Measurements from ENCODE around the gene EFCAB11.

- TF ChIP-seq CTCF (IDR thresholded peaks at IDR 0.05; ENCODE audit: poor library complexity) = no peak
- TF ChIP-seq EZH2 (IDR thresholded peaks at IDR 0.05; ENCODE audit: borderline replicate concordance) = no peak
These were observed 69.8 kb downstream of the EFCAB11 start for GRCh38 chr14:89884761-89885160.

All from hepatocyte (in vitro differentiated cells).